Lower leg skin (tissue), 4 donors: ENCODE results near the gene TAOK3. TPM values are rescaled to one million over a fixed set of nuclear protein-coding genes. Genes with fewer than 3 reads are reported as not detected.

Source experiments
- DNase-seq, 2 donors: peaks; one replicate each; pipeline ENCODE4 v3.0.0-alpha.2; 2019; ENCODE audit warnings: low spot score in 2 of 2
- H3K4me3 ChIP-seq: fragments of 200-600 bp; sonication (generic); 2 replicates; pipeline ENCODE4 v1.5.1; 2017; ENCODE audit warnings: mild to moderate bottlenecking, low read depth; ENCODE audit not compliant: poor library complexity, severe bottlenecking
- CTCF ChIP-seq, 3 donors: fragments of 450-650 bp; IDR thresholded peaks; one replicate each; pipeline ENCODE4 v1.5.1; 2016; ENCODE audit warnings: antibody characterized with exemption in 3 of 3, mild to moderate bottlenecking in 3 of 3, moderate library complexity in 2 of 3
- POLR2A ChIP-seq, 2 donors: fragments of 450-650 bp; IDR thresholded peaks; one replicate each; pipeline ENCODE4 v1.6.1; 2016 to 2017; ENCODE audit warnings: antibody characterized with exemption in 2 of 2, mild to moderate bottlenecking in 1 of 2, moderate library complexity in 1 of 2
- WGBS, 2 donors: methylation state at CpG; one replicate each; pipeline ENCODE4 v1.1.5; 2018; 5-methylcytosine and 5-hydroxymethylcytosine counted together
- intact Hi-C: fragments of 100-400 bp; cut with DNase I; formaldehyde crosslinking; loops from one replicate; pipeline ENCODE4 v1.15.0; 2023; ENCODE audit warnings: low total_unique reads
- total RNA-seq, 4 donors: library from RNA; depleted of rRNA; stranded (reverse); fragments of >200 nt; gene quantifications; one replicate each; pipeline ENCODE4 v1.1.0, GENCODE V29; 2016

The TAOK3 gene
- total RNA-seq, 4 donors from 2014 or later: 15.7 to 46.6 (median 24.7) TPM

DNA sequence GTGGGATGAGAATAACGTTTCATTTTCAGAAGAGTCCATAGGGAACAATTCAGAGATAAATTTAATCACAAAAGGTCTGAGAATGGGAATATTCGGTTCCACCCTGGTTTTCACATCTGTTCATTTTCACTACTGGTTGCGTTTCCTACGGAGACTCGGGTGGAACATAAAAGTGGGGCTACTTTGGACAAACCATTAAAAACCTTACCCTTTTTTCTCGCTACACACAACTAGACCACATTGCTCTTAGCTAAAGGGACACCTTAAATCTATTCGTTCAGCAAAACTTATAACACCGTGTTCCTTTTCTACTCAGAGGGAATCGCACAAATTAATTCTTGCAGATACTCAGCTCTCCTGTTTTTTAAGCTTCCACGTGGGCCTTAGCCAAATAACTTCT is 2.6 kb upstream of the TAOK3 start:
- DNase-seq: no peak
- 43 to 49% methylated on average over 10 of the region's 10 CpGs for WGBS, 2 donors
- H3K4me3 ChIP-seq: no peak overlapping the region
- TF ChIP-seq CTCF (IDR thresholded peaks at IDR 0.05) (no peak), POLR2A (IDR thresholded peaks at IDR 0.05) (no peak)
- intact Hi-C loops: no loop called here

DNA sequence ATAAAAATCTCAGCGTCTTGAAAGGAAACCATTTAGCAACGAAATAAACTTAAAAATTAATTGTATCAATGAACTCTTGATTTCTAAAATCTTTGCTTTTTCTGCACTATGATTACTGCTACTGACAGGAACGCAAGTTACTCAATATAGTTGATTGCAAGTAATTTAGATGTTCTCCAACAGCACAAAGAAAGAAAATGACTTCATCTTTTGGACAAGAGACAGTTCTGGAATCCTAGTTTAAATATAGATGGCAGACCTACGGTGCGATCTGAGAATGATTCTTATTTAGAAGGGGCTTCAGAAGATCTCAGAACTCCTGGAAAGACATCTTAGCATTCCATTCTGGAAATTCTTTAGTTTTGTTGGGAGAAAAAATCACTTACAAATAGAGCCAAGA is 2.2 kb upstream of the TAOK3 start:
- no peak overlapping the region for H3K4me3 ChIP-seq
- 31 to 33% methylated on average over 5 of the region's 5 CpGs for WGBS, 2 donors
- intact Hi-C loops: no loop called here
- no peak for DNase-seq
- no peak for TF ChIP-seq CTCF (IDR thresholded peaks at IDR 0.05)
- TF ChIP-seq POLR2A (IDR thresholded peaks at IDR 0.05): no peak

DNA sequence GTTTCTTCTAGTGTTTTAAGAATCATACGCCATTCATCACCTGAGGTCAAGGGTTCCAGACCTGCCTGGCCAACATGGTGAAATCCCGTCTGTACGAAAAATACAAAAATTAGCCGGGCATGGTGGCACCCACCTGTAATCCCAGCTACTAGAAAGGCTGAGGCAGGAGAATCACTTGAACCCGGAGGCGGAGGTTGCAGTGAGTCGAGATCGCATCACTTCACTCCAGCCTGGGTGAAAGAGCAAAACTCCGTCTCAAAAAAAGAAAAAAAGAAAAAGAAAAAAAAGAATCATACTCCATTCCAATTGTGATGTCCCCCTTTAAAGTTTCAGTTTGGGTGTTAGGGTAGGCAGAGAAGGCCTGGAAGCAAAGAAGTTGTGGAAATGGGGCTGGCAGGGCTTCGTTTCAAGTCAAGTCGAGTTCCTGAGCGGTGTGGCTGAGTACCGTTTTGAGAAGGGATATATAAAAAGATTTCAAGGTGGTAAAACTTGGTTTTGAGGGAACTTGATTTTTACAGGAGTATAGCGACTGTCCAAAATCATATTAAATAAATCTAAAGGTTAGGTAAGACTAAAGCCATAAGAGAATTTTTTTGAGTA is 1.5 kb upstream of the TAOK3 start:
- no peak overlapping the region for H3K4me3 ChIP-seq
- DNase-seq: no peak
- intact Hi-C loops: no loop called here
- TF ChIP-seq CTCF (IDR thresholded peaks at IDR 0.05): no peak
- TF ChIP-seq POLR2A (IDR thresholded peaks at IDR 0.05): no peak
- WGBS, 2 donors: 80 to 83% methylated on average over 14 of the region's 14 CpGs

DNA sequence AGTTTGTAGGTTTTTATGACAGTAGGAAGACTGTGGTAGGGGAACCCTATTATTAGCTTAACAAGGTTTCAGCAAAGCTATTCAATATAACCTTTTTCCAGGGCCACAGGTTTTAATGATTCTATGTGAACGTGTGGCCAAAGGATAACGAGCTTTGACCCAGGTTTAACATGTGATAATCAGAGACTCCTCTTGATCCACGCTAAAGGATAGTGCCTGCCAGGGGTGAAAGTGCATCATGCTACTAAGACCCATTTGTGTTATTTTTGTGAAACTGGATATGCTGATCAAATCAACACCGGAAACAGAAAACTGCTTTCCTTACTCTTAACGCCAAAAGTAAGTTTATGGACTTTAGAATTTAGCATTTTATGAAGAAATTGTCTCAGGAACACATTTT is 909 bp upstream of the TAOK3 start:
- peak overlapping the region; percentile 36 for H3K4me3 ChIP-seq
- TF ChIP-seq CTCF (IDR thresholded peaks at IDR 0.05): no peak
- no peak for TF ChIP-seq POLR2A (IDR thresholded peaks at IDR 0.05)
- no peak for DNase-seq
- intact Hi-C loops: no loop called here
- WGBS, 2 donors: 52 to 67% methylated on average over 5 of the region's 5 CpGs

DNA sequence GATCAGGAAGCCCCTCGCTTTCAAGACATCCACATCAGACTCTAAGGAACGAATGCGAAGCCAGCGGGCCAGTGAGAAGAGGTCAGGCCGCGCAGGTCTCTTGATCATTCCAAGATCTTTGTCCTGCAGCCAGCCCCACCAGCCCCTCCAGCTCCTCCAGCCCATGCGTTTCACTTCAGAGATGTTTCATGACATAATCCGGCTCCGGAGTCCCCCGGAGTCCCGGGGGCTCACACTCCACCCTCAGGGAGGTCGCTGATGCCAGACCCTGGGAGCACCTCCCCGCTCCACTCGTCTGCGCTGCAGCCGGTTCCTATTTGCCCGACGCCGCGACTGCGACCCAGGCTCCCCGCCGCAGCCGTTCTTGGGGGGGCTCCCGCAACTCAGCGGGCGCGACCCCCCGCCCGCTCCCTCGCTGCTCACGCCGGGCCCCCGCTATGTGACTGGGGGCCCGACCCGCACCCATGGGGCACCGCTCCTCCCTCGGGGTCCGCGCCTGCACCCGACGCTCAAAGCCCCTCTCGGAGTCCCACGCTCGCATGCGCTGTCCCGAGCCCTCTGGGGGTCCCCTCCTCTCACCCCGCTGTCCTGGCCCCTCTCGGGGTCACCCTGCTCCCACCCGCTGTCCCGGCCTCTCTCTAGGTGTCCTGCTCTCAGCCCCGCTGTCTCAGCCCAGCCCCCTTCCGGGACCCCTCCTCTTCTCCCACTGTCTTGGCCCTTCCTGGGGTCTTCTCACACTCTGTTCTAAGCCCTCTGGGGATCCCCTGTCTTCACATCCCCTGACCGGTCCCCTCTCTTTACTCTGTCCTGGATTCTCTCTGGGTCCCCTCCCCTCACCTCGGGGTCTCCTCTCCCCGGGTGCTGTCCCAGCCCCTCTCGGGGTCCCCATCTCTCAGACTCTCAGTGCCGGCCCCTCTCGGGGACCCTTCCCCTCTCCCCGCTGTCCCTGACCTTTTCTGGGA is 1.1 kb downstream of the TAOK3 start:
- no peak for TF ChIP-seq POLR2A (IDR thresholded peaks at IDR 0.05)
- no peak for TF ChIP-seq CTCF (IDR thresholded peaks at IDR 0.05)
- peak overlapping the region; percentile 77 for H3K4me3 ChIP-seq
- intact Hi-C loops: no loop called here
- peak in 1 of 2 donors; percentile 84 for DNase-seq
- WGBS, 2 donors: 1 to 2% methylated on average over 33 to 50 of the region's 60 CpGs
